GM12801 (cell line): ENCODE data around the gene CDH4.

Experiments
- CTCF ChIP-seq: IDR thresholded peaks from one replicate; pipeline ENCODE4 v1.5.1; 2011; ENCODE audit warnings: control low read depth; ENCODE audit not compliant: insufficient read length; ENCODE audit errors: extremely low read depth

Gene CDH4

DNA sequence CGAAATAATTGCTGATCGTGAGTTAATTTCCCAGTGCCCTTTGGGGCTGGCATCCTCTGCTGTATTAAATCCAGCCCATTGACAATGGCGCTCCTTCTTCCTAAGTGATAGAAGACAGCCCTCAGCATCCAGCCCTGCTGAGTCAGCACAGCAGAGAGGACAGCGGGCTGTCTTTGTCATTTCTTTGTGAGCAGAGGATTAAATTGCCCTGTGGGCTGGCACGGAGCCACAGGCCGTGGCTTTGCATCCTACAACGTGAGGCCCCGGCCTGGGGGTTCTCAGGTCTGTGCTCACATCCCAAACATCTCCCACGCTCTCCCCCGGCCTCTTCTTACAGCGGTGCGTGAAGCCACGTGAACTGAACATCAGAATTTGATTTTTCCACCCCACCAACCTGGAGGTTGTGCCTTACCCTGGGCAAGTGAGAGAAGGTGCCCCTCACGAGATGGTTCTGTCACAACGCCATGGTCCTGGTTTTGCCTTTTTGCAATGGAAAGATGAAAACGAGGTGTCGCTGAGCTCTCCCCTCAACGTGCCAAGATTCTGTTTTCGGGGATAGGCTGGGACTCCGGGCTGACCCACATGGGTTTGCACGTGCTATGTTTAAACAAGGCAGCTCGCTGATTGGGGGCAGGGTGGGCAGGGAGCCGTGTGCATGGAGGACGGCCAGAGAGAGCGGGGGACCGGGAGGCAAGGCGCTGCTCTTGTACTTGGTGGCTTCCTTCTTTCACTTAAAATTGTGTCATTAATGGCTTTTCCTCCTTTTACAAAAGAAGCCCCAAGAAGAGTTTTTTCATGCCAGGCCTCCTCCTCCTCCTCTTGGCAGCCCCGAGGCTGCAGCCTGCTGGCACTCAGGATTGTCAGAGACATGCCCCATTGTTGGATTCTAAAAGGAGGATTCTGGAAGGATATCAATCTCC is 19.5 kb downstream of the CDH4 start:
- no peak for TF ChIP-seq CTCF

DNA sequence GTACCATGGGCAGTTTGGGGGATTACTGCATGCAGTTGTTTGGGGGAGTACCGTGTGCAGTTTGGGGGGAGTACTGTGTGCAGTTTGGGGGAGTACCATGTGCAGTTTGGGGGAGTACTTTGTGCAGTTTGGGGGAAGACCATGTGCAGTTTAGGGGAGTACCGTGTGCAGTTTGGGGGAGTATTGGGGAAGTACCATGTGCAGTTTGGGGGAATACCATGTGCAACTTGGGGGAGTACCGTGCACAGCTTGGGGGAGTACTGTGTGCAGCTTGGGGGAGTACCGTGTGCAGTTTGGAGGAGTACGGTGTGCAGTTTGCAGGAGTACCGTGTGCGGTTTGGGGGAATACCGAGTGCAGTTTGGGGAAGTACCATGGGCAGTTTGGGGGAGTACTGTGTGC is 22.3 kb downstream of the CDH4 start:
- no peak for TF ChIP-seq CTCF

- no peak for TF ChIP-seq CTCF
These were observed 26.2 kb downstream of the CDH4 start for GRCh38 chr20:61278296-61278695.

DNA sequence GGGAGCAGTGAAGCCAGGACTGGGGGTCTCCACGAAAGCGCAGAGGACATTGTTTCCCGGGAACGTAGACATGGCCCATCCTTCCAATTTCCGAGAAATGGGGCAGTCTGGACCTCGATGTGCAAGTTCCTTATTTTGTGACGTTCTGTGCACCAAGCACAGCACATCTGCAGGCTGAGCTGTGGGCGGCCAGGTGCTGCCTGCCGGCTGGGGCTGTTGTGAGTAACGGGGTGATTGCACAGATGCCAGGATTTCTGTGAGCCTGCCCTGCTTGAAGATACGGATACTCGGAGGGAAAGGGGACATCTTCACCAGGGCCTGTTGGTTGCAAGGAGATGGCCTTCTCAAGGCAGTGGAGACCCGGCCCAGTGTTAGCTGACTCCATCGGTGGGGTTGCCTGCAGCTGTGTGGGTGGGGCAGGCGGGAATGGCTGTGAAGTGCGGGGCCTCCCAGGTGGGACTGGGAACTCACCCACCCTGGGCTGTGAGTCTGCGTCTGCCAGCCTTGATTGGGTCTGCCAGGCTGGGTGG is 27.6 kb downstream of the CDH4 start:
- TF ChIP-seq CTCF, result no peak

DNA sequence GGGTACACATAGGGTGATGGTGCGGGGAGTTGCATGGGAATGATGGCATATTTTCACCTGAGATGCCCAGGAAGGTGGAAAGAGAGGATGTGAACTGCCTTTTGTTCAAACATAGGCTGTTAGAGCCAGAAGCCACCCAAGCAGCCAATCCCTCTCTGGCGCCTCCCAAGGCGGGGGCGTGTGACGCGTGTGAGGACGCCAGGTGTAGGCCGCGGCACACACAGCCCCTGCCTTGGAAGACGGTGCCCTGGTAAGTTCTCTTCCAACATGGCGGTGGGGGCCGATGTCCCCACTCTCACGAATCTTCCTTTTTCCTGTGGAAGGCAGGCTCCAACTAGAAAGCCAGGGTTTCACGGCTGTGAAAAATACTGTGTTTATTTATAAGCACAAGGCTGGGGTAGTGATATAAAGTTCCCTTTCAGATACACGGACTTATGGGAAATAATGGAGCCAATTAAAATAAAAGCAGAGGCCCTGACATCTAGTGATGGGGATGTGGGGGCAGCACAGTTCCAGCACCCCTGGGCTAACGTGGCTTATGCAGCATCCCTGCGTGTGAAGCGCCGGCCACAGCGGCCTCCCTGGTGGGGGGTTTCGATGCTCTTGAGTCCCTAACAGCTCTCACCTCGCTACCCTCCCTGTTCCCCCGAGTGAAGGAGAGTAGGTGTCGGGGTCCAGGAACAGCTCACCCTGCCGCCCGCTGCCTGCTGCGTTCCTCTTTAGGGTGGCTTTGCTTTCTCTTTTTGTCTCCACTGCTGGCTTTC is 28.3 kb downstream of the CDH4 start:
- TF ChIP-seq CTCF, result no peak

DNA sequence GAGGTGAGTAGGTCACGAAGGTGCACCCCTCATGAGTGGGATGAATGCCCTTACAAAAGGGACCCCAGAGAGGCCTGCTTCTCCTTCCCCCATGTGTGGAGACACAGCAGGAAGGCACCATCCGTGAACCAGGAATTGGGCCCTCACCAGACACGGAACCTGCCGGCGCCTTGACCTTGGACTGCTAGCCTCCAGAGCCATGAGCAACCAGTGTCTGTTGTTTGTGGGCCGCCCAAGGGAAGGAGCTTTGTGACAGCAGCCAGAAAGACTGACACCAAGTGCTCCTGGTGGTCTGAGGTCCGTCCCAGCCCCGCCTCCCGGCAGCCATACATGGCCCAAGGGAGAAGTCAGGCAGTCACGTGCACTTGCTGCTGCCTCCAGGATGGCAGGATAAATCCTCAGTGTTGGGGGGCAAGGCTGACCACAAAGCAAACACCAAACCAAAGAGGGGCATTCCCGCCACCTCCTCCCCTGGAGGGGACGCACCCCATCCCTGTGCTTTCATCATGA is 29.3 kb downstream of the CDH4 start:
- no peak for TF ChIP-seq CTCF

DNA sequence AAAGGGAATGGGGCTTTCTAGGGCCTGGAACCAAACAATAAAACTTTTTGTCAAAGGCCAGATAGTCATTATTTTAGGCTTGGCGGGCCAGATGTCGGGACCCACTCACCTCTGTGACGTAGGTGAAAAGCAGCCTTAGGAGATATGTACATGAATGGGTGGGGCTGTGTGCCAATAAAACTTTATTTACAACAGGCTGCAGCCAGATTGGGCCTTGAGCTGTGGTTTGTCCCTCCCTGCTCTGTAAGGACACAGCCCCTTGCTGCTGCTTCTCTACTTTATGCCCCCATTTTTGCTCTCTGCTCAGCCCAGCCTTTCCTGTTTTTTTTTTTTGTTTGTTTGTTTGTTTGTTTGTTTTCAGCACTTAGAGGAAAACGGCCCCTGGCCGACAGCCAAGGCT is 32.7 kb downstream of the CDH4 start:
- TF ChIP-seq CTCF, result no peak
